ENCODE data around the gene SPATA32.

SPATA32 gene

DNA sequence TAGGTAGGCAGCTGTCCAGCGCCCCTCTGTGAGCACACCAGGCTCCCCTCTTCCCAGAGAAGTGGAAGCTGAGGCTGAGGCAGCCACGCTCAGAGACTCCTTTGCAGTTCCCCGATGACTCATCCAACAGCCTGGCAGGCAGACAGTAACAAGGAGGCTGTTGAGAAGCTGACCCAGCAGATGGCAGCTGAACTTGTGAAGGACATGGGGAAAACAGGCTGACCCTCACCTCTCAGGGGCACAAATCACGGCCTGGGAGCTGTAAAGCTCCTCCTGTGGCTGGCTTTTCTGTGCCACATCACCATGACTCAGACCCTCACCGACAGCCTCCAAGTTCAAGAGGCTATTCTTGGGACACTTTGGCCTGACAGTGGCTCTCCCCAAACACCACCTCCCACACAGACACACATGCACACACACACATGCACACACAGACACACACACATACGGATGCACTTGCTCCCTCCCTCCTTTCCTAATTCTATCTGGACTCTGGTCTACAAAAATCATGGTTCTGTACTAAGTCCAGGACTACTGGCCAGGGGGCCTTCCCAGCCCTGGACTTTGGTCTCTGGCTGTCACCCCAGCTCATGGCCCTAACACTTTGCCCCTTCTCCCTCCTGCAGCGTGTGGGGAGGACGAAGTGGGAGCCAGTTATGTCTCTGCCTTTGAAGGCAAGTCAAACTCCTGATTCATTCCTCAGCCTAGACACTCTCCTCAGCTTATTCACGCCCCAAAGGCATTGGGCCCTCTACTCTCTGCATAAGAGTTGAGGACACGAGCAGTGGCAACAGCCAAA is 31.7 kb upstream of the SPATA32 start:
- Histone ChIP-seq H3K27me3 (ENCODE audit: insufficient read depth, low read length) (no peaks in the 10 kb centered on the region), H3K4me3 (ENCODE audit: low read length) (no peak overlapping the region), H3K4me1 (ENCODE audit: insufficient read depth, low read length) (0 out of 2 replicates have a peak, but pooled peaks cover 4% of the 10 kb centered on the region), H3K27ac (ENCODE audit: low read depth, low read length) (no peak overlapping the region), H3K36me3 (ENCODE audit: insufficient read depth, low read length) (peaks cover 3% of the 10 kb centered on the region; the same call in 1 of the 2 replicates), H3K9me3 (ENCODE audit: insufficient read depth, low read depth, low read length) (no peaks in the 10 kb centered on the region), H3K9ac (ENCODE audit: low read depth, low read length) (no peak overlapping the region)
- WGBS, result 82% methylated on average over 10 of the region's 10 CpGs

DNA sequence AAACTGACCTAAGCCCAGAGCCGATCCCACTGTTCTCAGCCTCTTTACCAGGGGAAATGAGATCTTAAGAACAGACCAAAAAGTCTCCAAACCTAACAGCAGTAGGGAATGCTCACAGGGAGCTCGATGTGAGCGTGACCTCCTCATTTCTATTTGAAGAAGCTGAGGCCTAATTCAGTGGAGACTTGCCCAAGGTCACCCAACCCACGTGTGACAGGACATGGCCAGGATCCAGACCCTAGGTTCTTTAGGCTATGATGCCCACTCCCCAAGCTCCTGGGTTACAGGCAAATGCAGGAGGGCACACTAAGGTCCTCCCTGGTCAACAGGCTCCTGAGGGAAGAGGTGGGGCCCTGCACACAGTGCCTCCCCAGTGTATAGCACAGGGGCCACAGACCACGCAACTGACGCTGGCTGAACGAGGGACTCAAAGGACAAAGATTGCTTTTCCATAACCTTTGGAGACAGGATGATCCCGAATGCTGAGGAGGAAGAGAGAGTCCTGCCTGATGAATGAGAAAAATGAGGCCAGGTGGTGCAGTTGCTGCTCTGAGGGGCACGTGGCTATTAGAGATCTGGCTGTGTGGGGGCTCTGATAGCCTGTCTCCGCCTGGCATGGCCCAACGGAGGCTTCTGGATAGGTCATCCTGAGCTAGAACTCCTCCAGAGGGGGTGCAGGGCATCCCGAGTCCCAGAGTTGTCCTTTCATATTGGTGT is 31.0 kb upstream of the SPATA32 start:
- H3K9ac ChIP-seq (ENCODE audit: low read depth, low read length), result no peak overlapping the region
- WGBS, result 89% methylated on average over 12 of the region's 12 CpGs

DNA sequence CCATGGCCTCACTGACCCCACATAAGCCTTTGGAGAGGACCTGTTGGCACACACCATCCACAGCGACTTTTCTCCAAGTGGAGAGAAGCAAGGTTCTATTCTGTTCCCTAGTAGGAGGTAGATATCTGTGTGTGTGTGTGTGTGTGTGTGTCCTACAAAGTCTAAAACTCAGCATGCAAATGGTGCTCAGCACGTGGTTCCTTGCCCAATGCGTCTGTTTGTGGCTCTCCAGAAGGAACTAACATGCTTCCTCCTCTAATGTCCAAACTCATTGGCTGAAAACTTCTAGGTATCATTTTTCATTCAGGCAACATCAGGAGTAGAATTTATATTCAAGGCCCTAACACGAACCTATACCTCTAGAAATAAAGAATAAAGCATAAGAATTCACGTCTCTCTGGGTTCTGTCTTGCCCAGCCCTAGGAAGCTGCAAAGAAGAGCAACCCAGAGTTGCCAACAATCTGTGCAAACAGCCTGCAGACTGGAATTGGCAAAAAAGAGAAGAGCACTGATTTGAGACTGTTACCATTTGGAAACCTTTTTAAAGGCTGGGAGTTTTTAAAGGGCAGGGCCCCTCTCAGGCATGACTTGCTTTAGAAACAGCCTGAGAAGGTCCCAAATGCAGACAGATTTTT is 29.4 kb upstream of the SPATA32 start:
- H3K36me3 ChIP-seq (ENCODE audit: insufficient read depth, low read length), result peaks cover 15% of the 10 kb centered on the region; the same call in 1 of the 2 replicates

More for the DNA sequence above, 31.0 kb upstream of the SPATA32 start:
- no peak overlapping the region for H3K4me3 ChIP-seq (ENCODE audit: low read length)
- H3K27ac ChIP-seq (ENCODE audit: low read depth, low read length), result no peak overlapping the region
- 0 out of 2 replicates have a peak, but pooled peaks cover 4% of the 10 kb centered on the region for H3K4me1 ChIP-seq (ENCODE audit: insufficient read depth, low read length)
- H3K27me3 ChIP-seq (ENCODE audit: insufficient read depth, low read length), result no peaks in the 10 kb centered on the region
- peaks cover 5% of the 10 kb centered on the region; the same call in 1 of the 2 replicates for H3K36me3 ChIP-seq (ENCODE audit: insufficient read depth, low read length)
- no peaks in the 10 kb centered on the region for H3K9me3 ChIP-seq (ENCODE audit: insufficient read depth, low read depth, low read length)

DNA sequence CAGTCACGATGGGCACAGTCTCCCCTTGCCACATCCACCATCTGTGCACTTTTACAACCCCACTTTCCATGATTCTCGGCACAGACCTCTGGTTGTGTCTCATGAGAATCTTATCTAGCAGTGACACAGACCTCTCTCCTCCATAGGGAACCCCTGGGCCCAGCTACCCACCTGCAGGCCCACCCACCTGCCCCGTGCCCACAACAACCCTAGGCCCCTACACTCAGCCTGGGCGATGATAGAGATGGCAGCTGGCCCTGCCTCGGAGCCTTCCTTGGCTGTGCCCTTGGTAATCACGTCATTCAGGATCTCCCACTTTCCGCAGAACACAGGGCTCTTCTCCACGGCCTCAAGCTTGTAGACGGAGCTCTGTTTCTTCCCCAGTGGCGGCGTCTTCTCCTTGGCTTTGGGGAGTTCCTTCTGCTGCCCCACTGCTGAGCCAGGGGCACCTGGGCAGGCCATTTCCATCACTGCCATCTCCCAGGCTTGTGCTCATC is 28.4 kb upstream of the SPATA32 start:
- H3K27me3 ChIP-seq (ENCODE audit: insufficient read depth, low read length), result no peaks in the 10 kb centered on the region
- H3K27ac ChIP-seq (ENCODE audit: low read depth, low read length), result no peak overlapping the region
- no peak overlapping the region for H3K4me3 ChIP-seq (ENCODE audit: low read length)
- peaks cover 18% of the 10 kb centered on the region; the same call in 1 of the 2 replicates for H3K36me3 ChIP-seq (ENCODE audit: insufficient read depth, low read length)
- no peaks in the 10 kb centered on the region for H3K9me3 ChIP-seq (ENCODE audit: insufficient read depth, low read depth, low read length)
- WGBS, result 93% methylated on average over 11 of the region's 11 CpGs
- H3K4me1 ChIP-seq (ENCODE audit: insufficient read depth, low read length), result 0 out of 2 replicates have a peak, but pooled peaks cover 4% of the 10 kb centered on the region
- no peak overlapping the region for H3K9ac ChIP-seq (ENCODE audit: low read depth, low read length)

More for the DNA sequence above, 29.4 kb upstream of the SPATA32 start:
- H3K27ac ChIP-seq (ENCODE audit: low read depth, low read length), result no peak overlapping the region
- 87% methylated on average over 5 of the region's 5 CpGs for WGBS
- no peaks in the 10 kb centered on the region for H3K27me3 ChIP-seq (ENCODE audit: insufficient read depth, low read length)
- no peak overlapping the region for H3K4me3 ChIP-seq (ENCODE audit: low read length)
- 0 out of 2 replicates have a peak, but pooled peaks cover 4% of the 10 kb centered on the region for H3K4me1 ChIP-seq (ENCODE audit: insufficient read depth, low read length)
- no peak overlapping the region for H3K9ac ChIP-seq (ENCODE audit: low read depth, low read length)
- H3K9me3 ChIP-seq (ENCODE audit: insufficient read depth, low read depth, low read length), result no peaks in the 10 kb centered on the region

DNA sequence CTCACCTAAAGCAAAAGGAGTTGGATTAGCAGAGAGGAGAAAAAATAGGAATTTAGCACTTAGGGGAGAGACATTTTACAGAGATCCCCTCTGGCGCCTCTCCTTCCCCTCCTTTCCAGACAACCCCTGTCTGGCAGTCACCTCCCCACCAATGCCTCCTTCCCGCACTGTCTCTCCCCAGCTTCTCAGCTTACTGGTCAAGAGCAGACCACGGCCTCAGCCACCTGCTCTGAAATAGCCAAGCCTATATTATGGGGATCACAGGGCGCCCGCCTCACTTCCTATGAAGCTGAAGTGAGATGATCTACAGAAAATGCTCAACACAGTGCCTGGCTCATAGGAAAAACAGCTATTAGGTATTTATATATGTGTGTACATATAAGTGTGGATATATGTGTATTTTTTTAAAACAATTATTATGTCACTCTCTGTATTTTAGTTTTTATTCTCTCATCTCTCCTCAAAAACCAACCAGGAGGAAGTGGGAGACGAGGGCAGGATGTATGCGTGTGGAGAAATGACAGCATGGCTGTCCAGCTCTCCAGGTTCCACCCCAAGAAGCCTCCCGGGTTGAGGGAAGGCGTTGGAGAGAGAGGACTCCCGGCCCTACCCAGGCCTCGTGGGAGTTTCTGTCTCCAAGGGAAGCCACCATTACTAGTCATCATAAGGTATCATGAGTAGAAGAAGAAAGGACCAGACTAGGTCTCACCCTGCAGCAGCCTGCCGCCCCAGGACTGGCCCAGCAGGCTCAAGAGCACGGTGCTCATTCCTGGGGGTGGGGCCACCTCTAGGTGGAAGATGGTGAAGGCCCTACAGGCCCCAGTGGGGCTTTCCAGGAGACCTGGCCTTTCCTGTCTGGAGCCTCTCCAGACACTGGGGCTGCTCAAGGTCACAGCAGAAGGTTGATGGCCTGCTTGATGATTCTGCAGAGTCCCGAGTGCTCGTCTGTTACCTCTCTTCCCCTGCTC is 27.7 kb upstream of the SPATA32 start:
- H3K4me1 ChIP-seq (ENCODE audit: insufficient read depth, low read length), result 0 out of 2 replicates have a peak, but pooled peaks cover 4% of the 10 kb centered on the region
- no peaks in the 10 kb centered on the region for H3K27me3 ChIP-seq (ENCODE audit: insufficient read depth, low read length)
- H3K9ac ChIP-seq (ENCODE audit: low read depth, low read length), result no peak overlapping the region
- 92% methylated on average over 15 of the region's 15 CpGs for WGBS
- peaks cover 20% of the 10 kb centered on the region for H3K36me3 ChIP-seq (ENCODE audit: insufficient read depth, low read length)
- no peaks in the 10 kb centered on the region for H3K9me3 ChIP-seq (ENCODE audit: insufficient read depth, low read depth, low read length)
- no peak overlapping the region for H3K27ac ChIP-seq (ENCODE audit: low read depth, low read length)
- no peak overlapping the region for H3K4me3 ChIP-seq (ENCODE audit: low read length)

DNA sequence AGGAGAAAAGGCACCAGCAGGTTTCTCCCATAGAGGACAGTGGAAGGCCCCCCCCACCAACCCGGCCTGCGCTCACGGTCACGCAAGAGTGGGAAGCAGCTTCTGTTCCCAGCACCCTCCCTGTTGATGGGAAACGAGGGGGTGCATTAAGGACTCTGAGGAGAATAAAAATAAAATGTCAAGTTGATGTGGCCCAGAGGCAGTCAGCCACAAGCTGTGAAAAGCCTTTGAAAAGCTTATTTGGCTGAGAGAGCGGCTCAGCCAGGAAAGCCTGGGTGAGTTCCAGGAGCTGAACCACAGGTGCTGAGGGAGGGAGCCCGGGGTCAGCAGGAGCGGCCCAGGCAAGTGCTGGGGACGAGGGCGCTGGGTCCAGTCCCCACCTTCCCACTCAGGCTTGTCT is 26.9 kb upstream of the SPATA32 start:
- Histone ChIP-seq H3K27me3 (ENCODE audit: insufficient read depth, low read length) (no peaks in the 10 kb centered on the region), H3K4me3 (ENCODE audit: low read length) (no peak overlapping the region), H3K27ac (ENCODE audit: low read depth, low read length) (no peak overlapping the region), H3K4me1 (ENCODE audit: insufficient read depth, low read length) (0 out of 2 replicates have a peak, but pooled peaks cover 3% of the 10 kb centered on the region), H3K9ac (ENCODE audit: low read depth, low read length) (no peak overlapping the region), H3K9me3 (ENCODE audit: insufficient read depth, low read depth, low read length) (no peaks in the 10 kb centered on the region), H3K36me3 (ENCODE audit: insufficient read depth, low read length) (peaks cover 27% of the 10 kb centered on the region)
- 93% methylated on average over 10 of the region's 10 CpGs for WGBS

DNA sequence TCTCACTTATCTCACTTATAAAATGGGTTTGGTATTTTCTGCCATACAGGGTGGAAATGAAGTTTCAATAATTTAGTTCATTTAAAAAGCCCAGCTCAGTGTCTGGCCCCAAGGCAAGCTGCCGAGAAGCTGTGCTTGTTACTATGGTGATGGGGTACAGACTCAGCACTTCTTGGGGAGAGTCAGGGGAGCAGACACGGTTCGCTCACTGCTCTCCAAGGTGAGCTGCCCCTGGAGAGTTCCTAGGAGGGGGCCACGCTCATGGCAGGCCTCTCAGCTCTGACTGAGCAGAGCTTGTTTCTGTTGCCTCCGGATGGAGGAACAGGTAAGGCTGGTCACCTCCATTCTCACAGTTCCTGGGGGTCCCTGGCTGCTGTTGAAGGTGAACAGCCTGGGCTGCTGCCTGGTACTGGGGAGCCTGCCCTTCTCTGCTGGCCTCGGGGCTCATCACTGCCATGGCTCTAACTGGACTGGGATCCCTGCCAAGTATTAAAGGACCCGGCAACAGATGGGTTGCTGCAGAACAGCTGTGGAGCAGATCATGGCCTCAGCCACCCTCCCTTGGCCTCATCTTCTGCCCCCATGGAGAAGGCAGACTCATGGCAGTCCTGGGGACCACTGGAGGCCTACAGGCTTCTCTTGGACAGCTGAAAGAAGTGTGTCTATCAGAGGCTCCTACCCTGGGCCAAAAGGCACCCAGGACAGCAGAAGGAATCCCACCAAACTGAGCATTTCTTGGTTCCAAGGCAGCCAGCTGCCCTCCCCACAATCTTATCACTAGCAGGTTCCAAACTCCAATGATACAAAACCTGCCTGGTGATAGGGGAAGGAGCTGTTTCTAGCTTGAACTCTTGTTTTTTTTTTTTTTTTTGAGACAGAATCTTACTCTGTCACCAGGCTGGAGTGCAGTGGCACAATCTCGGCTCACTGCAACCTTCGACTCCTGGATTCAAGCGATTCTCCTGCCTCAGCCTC is 25.9 kb upstream of the SPATA32 start:
- H3K4me1 ChIP-seq (ENCODE audit: insufficient read depth, low read length), result no peaks in the 10 kb centered on the region
- H3K36me3 ChIP-seq (ENCODE audit: insufficient read depth, low read length), result peaks cover 37% of the 10 kb centered on the region
- no peaks in the 10 kb centered on the region for H3K27me3 ChIP-seq (ENCODE audit: insufficient read depth, low read length)

DNA sequence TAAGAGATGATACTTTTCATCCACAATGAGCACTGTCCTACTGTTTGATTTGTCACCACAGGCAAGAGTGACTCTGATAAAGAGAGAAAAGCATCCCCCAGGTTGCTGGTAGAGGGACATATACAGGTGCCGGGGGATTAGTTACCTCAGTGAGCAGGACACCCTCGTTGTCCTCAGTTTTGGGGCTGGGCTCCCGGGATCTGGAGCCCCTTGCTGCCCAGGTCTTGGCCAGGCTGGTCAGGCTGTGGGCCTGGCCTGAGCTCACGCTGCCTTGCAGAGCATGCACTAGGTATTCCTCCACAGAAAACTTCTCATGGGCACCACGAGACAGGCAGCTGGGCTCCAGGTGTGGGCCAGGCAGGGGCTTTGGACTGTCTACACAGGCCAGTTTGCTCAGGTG is 24.4 kb upstream of the SPATA32 start:
- WGBS, result 93% methylated on average over 5 of the region's 5 CpGs
- peaks cover 45% of the 10 kb centered on the region for H3K36me3 ChIP-seq (ENCODE audit: insufficient read depth, low read length)
- no peaks in the 10 kb centered on the region for H3K9me3 ChIP-seq (ENCODE audit: insufficient read depth, low read depth, low read length)
- no peak overlapping the region for H3K27ac ChIP-seq (ENCODE audit: low read depth, low read length)
- H3K9ac ChIP-seq (ENCODE audit: low read depth, low read length), result no peak overlapping the region
- no peak overlapping the region for H3K4me3 ChIP-seq (ENCODE audit: low read length)
- no peaks in the 10 kb centered on the region for H3K27me3 ChIP-seq (ENCODE audit: insufficient read depth, low read length)
- no peaks in the 10 kb centered on the region for H3K4me1 ChIP-seq (ENCODE audit: insufficient read depth, low read length)

More for the DNA sequence above, 25.9 kb upstream of the SPATA32 start:
- Histone ChIP-seq H3K9ac (ENCODE audit: low read depth, low read length) (no peak overlapping the region), H3K9me3 (ENCODE audit: insufficient read depth, low read depth, low read length) (no peaks in the 10 kb centered on the region), H3K4me3 (ENCODE audit: low read length) (no peak overlapping the region), H3K27ac (ENCODE audit: low read depth, low read length) (no peak overlapping the region)
- WGBS, result 94% methylated on average over 10 of the region's 10 CpGs

DNA sequence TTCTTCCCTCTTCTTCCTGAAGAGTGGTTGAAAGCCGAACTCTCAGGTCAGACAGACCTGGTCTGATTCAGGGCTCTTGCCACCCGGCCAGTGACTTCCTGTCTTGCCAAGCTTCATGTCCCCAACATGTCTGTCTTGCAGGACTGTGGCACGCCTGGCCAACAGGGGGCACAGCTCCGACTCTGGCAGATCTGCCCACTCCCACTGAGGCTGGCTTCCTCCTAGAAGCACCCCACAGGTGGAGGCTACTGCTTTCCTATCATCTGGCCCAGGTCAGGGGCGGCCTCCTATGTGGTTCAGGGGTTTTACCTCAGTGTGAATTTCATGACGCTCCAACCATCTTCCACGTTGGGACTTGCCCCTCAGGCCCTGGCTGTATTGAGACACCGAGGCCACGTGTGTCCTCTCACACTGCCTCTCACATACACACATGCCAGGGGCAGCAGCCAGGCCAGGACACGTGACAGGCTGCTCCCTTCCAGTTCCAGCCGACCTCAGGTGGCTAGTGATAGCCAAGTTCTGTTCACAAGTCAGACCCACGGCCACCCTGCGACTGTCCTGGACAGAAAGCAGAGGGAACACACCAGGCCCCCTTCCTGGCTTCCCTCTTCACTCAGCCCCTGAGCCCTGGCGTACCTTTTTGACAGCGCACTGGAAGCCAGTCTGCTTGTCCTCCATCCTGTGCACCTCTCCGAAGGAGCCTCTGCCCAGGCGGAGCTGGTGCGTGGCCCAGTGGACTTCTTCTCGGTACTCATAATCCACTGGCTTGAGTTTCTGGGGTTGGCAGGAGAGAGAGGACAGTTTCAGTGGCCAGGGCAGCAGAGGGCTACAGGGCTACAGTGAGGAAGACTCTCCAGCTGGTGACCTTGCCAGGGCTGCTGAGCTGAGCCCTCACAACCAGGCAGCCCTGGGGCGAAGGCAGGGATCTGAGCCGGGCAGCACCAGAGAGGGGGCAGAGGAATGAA is 22.6 kb upstream of the SPATA32 start:
- Histone ChIP-seq H3K4me1 (ENCODE audit: insufficient read depth, low read length) (no peaks in the 10 kb centered on the region), H3K9ac (ENCODE audit: low read depth, low read length) (no peak overlapping the region), H3K4me3 (ENCODE audit: low read length) (no peak overlapping the region), H3K36me3 (ENCODE audit: insufficient read depth, low read length) (peaks cover 49% of the 10 kb centered on the region), H3K9me3 (ENCODE audit: insufficient read depth, low read depth, low read length) (no peaks in the 10 kb centered on the region), H3K27me3 (ENCODE audit: insufficient read depth, low read length) (no peaks in the 10 kb centered on the region), H3K27ac (ENCODE audit: low read depth, low read length) (no peak overlapping the region)
- 90% methylated on average over 21 of the region's 21 CpGs for WGBS
